ENCODE measurements around the gene DTYMK. TPM values are rescaled to one million over a fixed set of nuclear protein-coding genes. Genes with fewer than 3 reads are reported as not detected.
A peak's percentile ranks its signal among the peaks of the same experiment; 100 is the strongest.

DTYMK gene
- total RNA-seq, 1 donor from 2014 or later: 51.4 TPM

GRCh38 chr2:241676665-241677064, 9.9 kb downstream of the DTYMK start:
- DNase-seq (ENCODE audit: low spot score, unreplicated experiment): no peak
- Mint-ChIP-seq H3K27ac (no peak overlapping the region), H3K36me3 (ENCODE audit: insufficient read depth) (peaks cover 10% of the 10 kb centered on the region), H3K4me3 (ENCODE audit: low read depth) (no peak overlapping the region), H3K9me3 (ENCODE audit: low read depth) (no peaks in the 10 kb centered on the region), H3K4me1 (ENCODE audit: low read depth) (no peaks in the 10 kb centered on the region), H3K27me3 (no peaks in the 10 kb centered on the region)
- no peak for TF ChIP-seq CTCF (IDR thresholded peaks at IDR 0.05; ENCODE audit: unreplicated experiment)

GRCh38 chr2:241675885-241676284, 10.7 kb downstream of the DTYMK start:
- Mint-ChIP-seq H3K27ac (no peak overlapping the region), H3K27me3 (no peaks in the 10 kb centered on the region), H3K4me1 (ENCODE audit: low read depth) (no peaks in the 10 kb centered on the region), H3K36me3 (ENCODE audit: insufficient read depth) (peaks cover 8% of the 10 kb centered on the region), H3K9me3 (ENCODE audit: low read depth) (no peaks in the 10 kb centered on the region), H3K4me3 (ENCODE audit: low read depth) (no peak overlapping the region)
- no peak for TF ChIP-seq CTCF (IDR thresholded peaks at IDR 0.05; ENCODE audit: unreplicated experiment)
- DNase-seq (ENCODE audit: low spot score, unreplicated experiment): no peak

GRCh38 chr2:241673797-241674725, 12.6 kb downstream of the DTYMK start:
- Mint-ChIP-seq H3K27ac (peak overlapping the region; percentile 88), H3K36me3 (ENCODE audit: insufficient read depth) (peaks cover 3% of the 10 kb centered on the region), H3K4me1 (ENCODE audit: low read depth) (no peaks in the 10 kb centered on the region), H3K9me3 (ENCODE audit: low read depth) (no peaks in the 10 kb centered on the region), H3K4me3 (ENCODE audit: low read depth) (no peak overlapping the region), H3K27me3 (no peaks in the 10 kb centered on the region)
- no peak for TF ChIP-seq CTCF (IDR thresholded peaks at IDR 0.05; ENCODE audit: unreplicated experiment)
- DNase-seq (ENCODE audit: low spot score, unreplicated experiment): no peak

GRCh38 chr2:241673189-241673663, 13.4 kb downstream of the DTYMK start:
- DNase-seq (ENCODE audit: low spot score, unreplicated experiment): no peak
- H3K4me1 Mint-ChIP-seq (ENCODE audit: low read depth): no peaks in the 10 kb centered on the region
- no peaks in the 10 kb centered on the region for H3K9me3 Mint-ChIP-seq (ENCODE audit: low read depth)
- peak overlapping the region; percentile 59 for H3K27ac Mint-ChIP-seq
- no peak for TF ChIP-seq CTCF (IDR thresholded peaks at IDR 0.05; ENCODE audit: unreplicated experiment)
- peaks cover 3% of the 10 kb centered on the region for H3K36me3 Mint-ChIP-seq (ENCODE audit: insufficient read depth)
- H3K27me3 Mint-ChIP-seq: no peaks in the 10 kb centered on the region
- no peak overlapping the region for H3K4me3 Mint-ChIP-seq (ENCODE audit: low read depth)

- DNase-seq (ENCODE audit: low spot score, unreplicated experiment): no peak
- H3K27ac Mint-ChIP-seq: no peak overlapping the region
- no peaks in the 10 kb centered on the region for H3K27me3 Mint-ChIP-seq
These were observed 14.1 kb downstream of the DTYMK start for GRCh38 chr2:241672243-241673188.

More at GRCh38 chr2:241672243-241673188, 14.1 kb downstream of the DTYMK start:
- Mint-ChIP-seq H3K4me1 (ENCODE audit: low read depth) (no peaks in the 10 kb centered on the region), H3K36me3 (ENCODE audit: insufficient read depth) (peaks cover 3% of the 10 kb centered on the region), H3K9me3 (ENCODE audit: low read depth) (no peaks in the 10 kb centered on the region), H3K4me3 (ENCODE audit: low read depth) (no peak overlapping the region)
- TF ChIP-seq CTCF (IDR thresholded peaks at IDR 0.05; ENCODE audit: unreplicated experiment): no peak

All from progenitor cell of endocrine pancreas (in vitro differentiated cells).